KOPT-K1 (cell line): Measurements from ENCODE around the gene PLEKHH3.
"Not testable (repeated sequence)": the region's sequence is repeated elsewhere in the genome, so short reads cannot be mapped to it uniquely, and the experiment has no call there.

ENCODE experiments used
- H3K27ac ChIP-seq: fragments of 200-600 bp; sonication (generic); 2 replicates; pipeline ENCODE4 v1.5.1; 2016; ENCODE audit warnings: antibody characterized with exemption, mild to moderate bottlenecking, low read depth, low read length; ENCODE audit not compliant: poor library complexity, severe bottlenecking
- H3K36me3 ChIP-seq: fragments of 200-600 bp; sonication (generic); 2 replicates; pipeline ENCODE4 v1.5.1; 2017; ENCODE audit warnings: antibody characterized with exemption, mild to moderate bottlenecking, low read length, moderate library complexity; ENCODE audit not compliant: insufficient read depth
- H3K9me3 ChIP-seq: fragments of 200-600 bp; sonication (generic); 2 replicates; pipeline ENCODE4 v1.5.1; 2017; ENCODE audit warnings: antibody characterized with exemption, low read length, mild to moderate bottlenecking; ENCODE audit not compliant: insufficient read depth, poor library complexity, severe bottlenecking

Gene PLEKHH3

GRCh38 chr17:42669977-42670788 is 6.6 kb downstream of the PLEKHH3 start:
- peaks cover 11% of the 10 kb centered on the region; the same call in 1 of the 2 replicates for H3K36me3 ChIP-seq
- no peak overlapping the region for H3K27ac ChIP-seq
- no peaks in the 10 kb centered on the region for H3K9me3 ChIP-seq

DNA sequence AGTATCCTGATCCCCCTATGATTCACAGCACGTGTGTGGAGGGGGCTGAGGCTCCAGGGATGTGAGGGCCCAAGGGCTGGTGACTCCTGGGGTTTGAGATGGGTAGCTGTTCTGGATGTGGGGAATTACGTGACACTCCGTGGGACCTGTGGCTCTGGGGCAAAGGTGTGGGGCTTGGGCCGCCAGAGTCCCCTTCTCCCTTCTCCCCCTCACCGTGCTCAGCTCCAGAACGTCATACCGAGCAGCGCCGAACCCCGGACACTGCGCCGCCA is 7.2 kb downstream of the PLEKHH3 start:
- Histone ChIP-seq H3K27ac (no peak overlapping the region), H3K36me3 (peaks cover 11% of the 10 kb centered on the region; the same call in 1 of the 2 replicates), H3K9me3 (no peaks in the 10 kb centered on the region)

- Histone ChIP-seq H3K9me3 (no peaks in the 10 kb centered on the region), H3K36me3 (peaks cover 11% of the 10 kb centered on the region; the same call in 1 of the 2 replicates), H3K27ac (no peak overlapping the region)
These were observed 9.5 kb downstream of the PLEKHH3 start for GRCh38 chr17:42667088-42667951.

GRCh38 chr17:42666126-42666525 is 10.7 kb downstream of the PLEKHH3 start:
- not testable (repeated sequence) for H3K9me3 ChIP-seq, H3K27ac ChIP-seq
- H3K36me3 ChIP-seq = peaks cover 17% of the 10 kb centered on the region; the same call in 1 of the 2 replicates

- Histone ChIP-seq H3K27ac (no peak overlapping the region), H3K36me3 (peaks cover 17% of the 10 kb centered on the region; the same call in 1 of the 2 replicates), H3K9me3 (no peaks in the 10 kb centered on the region)
These were observed 11.2 kb downstream of the PLEKHH3 start for GRCh38 chr17:42665581-42666001.

DNA sequence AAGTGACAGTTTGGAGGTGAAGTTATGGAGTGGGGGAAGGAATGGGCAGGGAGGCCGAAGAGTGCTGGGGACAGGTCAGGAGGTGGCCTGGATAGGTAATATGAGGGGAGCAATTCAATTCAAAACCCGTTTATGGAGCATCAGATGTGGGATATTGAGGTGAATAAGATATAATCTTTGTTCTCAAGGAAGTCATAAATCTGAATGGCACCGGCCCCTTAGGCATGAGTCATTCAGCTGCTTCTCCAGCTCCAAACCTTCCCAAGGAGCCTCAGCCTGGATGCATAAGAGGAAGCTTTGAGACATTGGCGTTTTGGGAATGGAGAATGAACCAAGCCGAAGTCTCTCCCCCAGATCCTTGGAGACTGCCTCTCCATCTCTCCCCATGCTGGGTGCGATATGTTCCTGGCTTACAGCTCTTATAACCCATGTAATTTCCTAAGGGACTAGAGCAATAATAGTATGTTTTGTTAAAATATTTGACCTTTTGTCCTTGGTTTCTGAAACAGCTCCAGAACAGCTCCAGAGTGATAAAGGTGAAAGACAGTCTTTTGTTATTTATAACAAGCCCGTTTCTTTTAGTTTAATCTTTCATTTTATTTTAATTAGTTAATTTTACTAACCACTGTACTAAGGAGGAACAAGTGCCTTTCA is 16.0 kb downstream of the PLEKHH3 start:
- Histone ChIP-seq H3K9me3 (no peaks in the 10 kb centered on the region), H3K36me3 (peaks cover 10% of the 10 kb centered on the region; the same call in 1 of the 2 replicates)

GRCh38 chr17:42659932-42660274 is 16.9 kb downstream of the PLEKHH3 start:
- H3K27ac ChIP-seq, H3K9me3 ChIP-seq, H3K36me3 ChIP-seq: not testable (repeated sequence)

More for the DNA sequence above, 16.0 kb downstream of the PLEKHH3 start:
- H3K27ac ChIP-seq = no peak overlapping the region

DNA sequence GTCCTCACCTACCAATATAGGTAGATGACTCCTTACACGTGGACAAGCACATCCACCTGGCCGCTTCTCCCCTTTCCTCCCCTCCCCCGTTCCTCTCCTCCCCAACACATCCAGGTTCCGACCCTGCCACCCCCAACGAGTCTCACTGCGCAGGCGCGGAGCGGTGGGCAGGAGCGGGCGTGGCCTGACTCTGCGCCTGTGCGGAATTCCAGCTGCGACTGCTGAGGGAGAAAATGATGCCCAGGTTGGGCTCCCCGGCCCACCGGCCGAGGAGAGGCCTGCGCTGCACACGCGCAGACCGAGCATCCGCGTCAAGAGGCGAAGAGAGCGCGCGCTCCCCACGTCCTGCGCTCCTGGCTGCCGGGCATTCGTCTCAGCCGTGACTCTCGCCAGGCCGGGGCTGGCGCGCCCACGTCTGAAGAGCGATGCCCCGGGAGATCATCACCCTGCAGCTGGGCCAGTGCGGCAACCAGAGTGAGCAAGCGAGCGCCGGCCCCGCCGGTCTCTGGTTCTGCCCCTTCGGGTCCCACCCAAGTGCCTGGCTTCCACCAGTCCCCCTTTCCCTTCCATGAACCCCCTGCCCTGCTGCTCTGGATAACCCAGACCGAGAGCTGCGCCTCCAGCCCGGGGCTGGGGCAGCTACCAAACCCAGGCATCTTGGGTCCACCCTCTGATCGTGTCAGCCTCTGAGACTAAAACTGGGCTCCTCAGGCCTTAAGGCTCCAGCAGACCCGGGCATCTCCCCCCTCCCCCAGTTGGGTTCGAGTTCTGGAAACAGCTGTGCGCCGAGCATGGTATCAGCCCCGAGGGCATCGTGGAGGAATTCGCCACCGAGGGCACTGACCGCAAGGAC is 17.5 kb downstream of the PLEKHH3 start, which contains the start of gene TUBG2:
Gene TUBG2, plus strand, starts transcription at position 206 of the 853 bp plus-strand sequence. Its CDS starts 220 bp downstream, at position 426.
- H3K27ac ChIP-seq = peak within 1 kb of the TSS; percentile 30
- no peaks in the 10 kb centered on the region for H3K9me3 ChIP-seq
- peaks cover 5% of the 10 kb centered on the region; the same call in 1 of the 2 replicates for H3K36me3 ChIP-seq

GRCh38 chr17:42657824-42658588 is 18.8 kb downstream of the PLEKHH3 start:
- no peaks in the 10 kb centered on the region for H3K9me3 ChIP-seq
- H3K27ac ChIP-seq = no peak overlapping the region
- peaks cover 5% of the 10 kb centered on the region; the same call in 1 of the 2 replicates for H3K36me3 ChIP-seq

DNA sequence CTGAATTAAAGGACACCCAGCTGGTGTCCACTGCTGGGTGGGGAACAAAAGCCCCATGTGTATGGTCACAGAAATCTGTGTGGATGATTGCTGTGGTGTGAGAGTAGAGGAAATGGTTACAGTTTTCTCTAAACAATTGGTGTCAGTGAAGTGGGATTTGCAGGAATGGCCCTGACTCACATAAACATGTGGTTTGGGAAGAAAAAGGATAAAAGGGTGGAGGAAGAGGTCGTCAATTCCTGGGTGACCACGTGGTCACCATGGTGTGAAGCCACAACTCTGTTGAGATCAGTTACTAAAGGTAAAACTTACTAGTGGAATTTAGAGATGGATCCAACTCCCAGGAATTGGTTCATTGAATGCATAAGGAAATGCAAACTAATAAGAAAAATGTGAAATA is 21.3 kb downstream of the PLEKHH3 start:
- no peaks in the 10 kb centered on the region for H3K9me3 ChIP-seq
- no peak overlapping the region for H3K27ac ChIP-seq
- H3K36me3 ChIP-seq = no peaks in the 10 kb centered on the region

DNA sequence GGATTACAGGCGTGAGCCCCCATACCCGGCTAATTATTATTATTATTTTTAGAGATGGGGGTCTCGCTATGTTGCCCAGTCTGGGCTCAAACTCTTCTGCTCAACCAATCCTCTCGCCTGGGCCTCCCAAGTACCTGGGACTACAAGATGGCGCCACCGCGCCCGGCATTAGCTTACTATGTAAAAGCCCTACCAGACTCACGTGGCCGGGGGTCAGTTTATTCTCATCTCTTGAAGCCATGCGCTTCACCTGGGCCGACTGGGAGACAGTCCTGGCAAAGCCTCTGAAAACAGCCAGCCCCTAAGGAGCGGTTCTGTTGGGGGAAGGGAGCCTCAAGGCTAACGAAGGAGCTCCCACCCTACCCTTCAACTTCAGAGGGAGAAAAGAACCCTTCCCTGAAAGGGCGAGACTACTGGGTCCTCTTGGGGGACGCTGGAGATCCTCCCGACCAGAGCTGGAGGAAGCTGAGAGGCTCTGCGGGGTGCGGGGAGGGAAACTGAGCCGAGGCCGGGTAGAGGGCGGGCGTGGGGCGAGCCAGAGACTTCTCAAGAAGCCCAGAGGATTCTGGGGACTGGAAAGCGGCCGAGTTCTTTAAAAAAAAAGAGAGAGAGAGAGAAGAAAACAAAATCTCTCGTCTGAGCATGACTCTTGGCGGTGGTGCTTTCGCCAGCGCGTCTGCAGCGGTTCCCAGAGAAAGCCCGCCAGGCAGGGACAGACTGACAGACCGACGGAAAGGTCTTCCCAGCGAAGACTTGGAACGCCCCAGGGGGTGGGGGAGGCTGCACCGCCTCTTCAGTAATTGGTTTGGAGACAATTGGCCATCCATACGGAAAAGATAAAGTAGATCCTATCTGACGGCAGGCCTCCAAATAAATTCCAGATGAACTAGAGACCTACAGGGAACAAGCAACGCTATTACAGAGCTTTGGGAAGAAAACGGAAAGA is 23.3 kb downstream of the PLEKHH3 start:
- H3K27ac ChIP-seq = no peak overlapping the region
- no peaks in the 10 kb centered on the region for H3K9me3 ChIP-seq
- no peaks in the 10 kb centered on the region for H3K36me3 ChIP-seq

DNA sequence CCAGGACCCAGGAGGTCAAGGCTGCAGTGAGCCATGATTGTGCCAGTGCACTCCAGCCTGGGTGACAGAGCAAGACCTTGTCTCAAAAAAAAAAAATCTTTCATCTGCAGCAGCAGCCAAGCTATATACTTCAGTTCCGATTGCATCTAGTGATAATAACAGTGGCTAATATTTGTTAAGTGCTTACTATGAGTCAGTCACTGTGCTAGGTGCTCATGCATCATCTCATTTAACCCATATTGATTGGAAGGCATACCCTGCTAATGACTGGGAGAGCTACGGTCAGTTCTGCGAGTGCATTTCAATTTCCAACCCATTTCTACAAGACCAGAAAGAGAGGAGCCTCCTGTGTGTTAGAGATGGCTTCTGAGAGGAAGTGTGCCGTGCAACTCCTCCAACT is 25.4 kb downstream of the PLEKHH3 start:
- Histone ChIP-seq H3K9me3 (no peaks in the 10 kb centered on the region), H3K27ac (no peak overlapping the region), H3K36me3 (no peaks in the 10 kb centered on the region)

DNA sequence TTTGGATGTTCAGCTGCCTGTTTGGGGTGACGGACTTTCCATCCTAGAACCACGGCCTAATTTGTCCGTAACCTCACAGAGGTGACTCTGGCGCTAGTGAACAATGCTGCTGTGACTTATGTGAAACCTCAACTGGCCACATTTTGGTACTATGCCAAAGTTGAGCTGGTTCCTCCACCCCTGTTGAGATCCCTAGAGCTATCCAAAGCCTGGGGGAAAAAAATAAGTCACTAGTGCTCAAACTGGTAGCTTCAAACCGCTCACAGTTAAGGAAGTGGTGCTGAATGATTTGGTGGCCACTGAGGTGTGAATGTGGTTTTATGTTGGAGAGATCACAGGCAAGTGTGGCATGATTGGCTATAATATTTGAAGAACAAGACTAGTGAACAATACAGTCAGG is 29.0 kb downstream of the PLEKHH3 start:
- H3K27ac ChIP-seq = no peak overlapping the region
- H3K9me3 ChIP-seq = no peaks in the 10 kb centered on the region

More for the DNA sequence above, 29.0 kb downstream of the PLEKHH3 start:
- no peaks in the 10 kb centered on the region for H3K36me3 ChIP-seq
